Mesenchymal stem cell (in vitro differentiated cells and primary cell): Measurements from ENCODE around the gene PPP4C.

ENCODE experiments used
- DNase-seq: peaks from one replicate; pipeline ENCODE4 v3.0.0-alpha.2; 2013
- H2AFZ ChIP-seq: one replicate; pipeline ENCODE4 v1.6.1; 2013; ENCODE audit warnings: low read depth, mild to moderate bottlenecking, control low read depth, inconsistent platforms, low read length, moderate library complexity
- H2AK5ac ChIP-seq: 2 replicates; pipeline ENCODE4 v1.6.1; 2013; ENCODE audit warnings: low read length, moderate library complexity, mild to moderate bottlenecking, inconsistent platforms; ENCODE audit not compliant: severe bottlenecking
- H2BK120ac ChIP-seq: one replicate; pipeline ENCODE4 v1.6.1; 2013; ENCODE audit warnings: low read depth, mild to moderate bottlenecking, inconsistent platforms, low read length, moderate library complexity
- H2BK12ac ChIP-seq, 2 experiments: one replicate each; pipeline ENCODE4 v1.6.1; 2013; ENCODE audit warnings: inconsistent platforms in 2 of 2, low read length in 2 of 2, mild to moderate bottlenecking in 2 of 2, moderate library complexity in 2 of 2, control low read depth in 1 of 2
- H2BK15ac ChIP-seq: one replicate; pipeline ENCODE4 v1.6.1; 2013; ENCODE audit warnings: mild to moderate bottlenecking, low read depth, inconsistent platforms; ENCODE audit not compliant: poor library complexity, severe bottlenecking
- H2BK5ac ChIP-seq: 2 replicates; pipeline ENCODE4 v1.6.1; 2013; ENCODE audit warnings: low read depth, mild to moderate bottlenecking, low read length, control low read depth, inconsistent platforms; ENCODE audit not compliant: poor library complexity, severe bottlenecking
- H3K14ac ChIP-seq, 2 experiments: one replicate each; pipeline ENCODE4 v1.6.1; 2013; ENCODE audit warnings: inconsistent platforms in 2 of 2, low read length in 2 of 2, control low read depth in 1 of 2, mild to moderate bottlenecking in 1 of 2, moderate library complexity in 1 of 2
- H3K18ac ChIP-seq, 2 experiments: one replicate each; pipeline ENCODE4 v1.6.1; 2013; ENCODE audit warnings: inconsistent platforms in 2 of 2, low read length in 2 of 2, control low read depth in 1 of 2, low read depth in 1 of 2, mild to moderate bottlenecking in 1 of 2
- H3K23ac ChIP-seq, 2 experiments: one replicate each; pipeline ENCODE4 v1.6.1; 2013; ENCODE audit warnings: inconsistent platforms in 2 of 2, low read length in 2 of 2, mild to moderate bottlenecking in 2 of 2, moderate library complexity in 2 of 2, control low read depth in 1 of 2
- H3K27ac ChIP-seq: 2 replicates; pipeline ENCODE4 v1.5.1; 2013; ENCODE audit warnings: mild to moderate bottlenecking, moderate library complexity, low read length, control low read depth, inconsistent platforms; ENCODE audit not compliant: poor library complexity, severe bottlenecking
- H3K27me3 ChIP-seq, 2 experiments: 2 replicates each; pipeline versions ENCODE4 v1.6.1 to v1.7.0; 2013; ENCODE audit warnings: low read length in 2 of 2, mild to moderate bottlenecking in 2 of 2, moderate library complexity in 2 of 2, control low read depth in 1 of 2, inconsistent platforms in 1 of 2; ENCODE audit not compliant: control insufficient read depth in 1 of 2, insufficient read depth in 1 of 2
- H3K36me3 ChIP-seq, 2 experiments: 2 replicates each; pipeline versions ENCODE4 v1.6.1 to v1.7.0; 2013; ENCODE audit warnings: low read length in 2 of 2, control low read depth in 1 of 2, inconsistent platforms in 1 of 2, low read depth in 1 of 2, mild to moderate bottlenecking in 1 of 2; ENCODE audit not compliant: insufficient read depth in 2 of 2, control insufficient read depth in 1 of 2
- H3K4ac ChIP-seq, 2 experiments: one replicate each; pipeline ENCODE4 v1.6.1; 2013; ENCODE audit warnings: inconsistent platforms in 2 of 2, low read length in 2 of 2, mild to moderate bottlenecking in 2 of 2, moderate library complexity in 2 of 2, control low read depth in 1 of 2, low read depth in 1 of 2
- H3K4me1 ChIP-seq: 2 replicates; pipeline ENCODE4 v1.6.1; 2013; ENCODE audit warnings: low read depth, low read length, control low read depth; ENCODE audit not compliant: control insufficient read depth, insufficient read depth
- H3K4me2 ChIP-seq: 2 replicates; pipeline ENCODE4 v1.6.1; 2013; ENCODE audit warnings: low read length, mild to moderate bottlenecking, inconsistent platforms; ENCODE audit not compliant: poor library complexity, severe bottlenecking
- H3K4me3 ChIP-seq, 2 experiments: 2 replicates each; pipeline versions ENCODE4 v1.5.1 to v1.7.0; 2013; ENCODE audit warnings: low read length in 2 of 2, mild to moderate bottlenecking in 2 of 2, control low read depth in 1 of 2, low read depth in 1 of 2; ENCODE audit not compliant: insufficient read depth in 1 of 2
- H3K79me1 ChIP-seq: replicated peaks from 2 replicates; pipeline ENCODE4 v1.6.1; 2013; ENCODE audit warnings: mild to moderate bottlenecking, control low read depth, low read length, inconsistent platforms; ENCODE audit not compliant: poor library complexity, severe bottlenecking
- H3K9ac ChIP-seq: 2 replicates; pipeline ENCODE4 v1.7.0; 2013; ENCODE audit warnings: mild to moderate bottlenecking, low read length, moderate library complexity
- H3K9me3 ChIP-seq: 2 replicates; pipeline ENCODE4 v1.7.0; 2013; ENCODE audit warnings: mild to moderate bottlenecking, low read length; ENCODE audit not compliant: control insufficient read depth
- H4K8ac ChIP-seq: one replicate; pipeline ENCODE4 v1.6.1; 2013; ENCODE audit warnings: inconsistent platforms, mild to moderate bottlenecking, low read length, moderate library complexity
- H4K91ac ChIP-seq: one replicate; pipeline ENCODE4 v1.6.1; 2013; ENCODE audit warnings: mild to moderate bottlenecking, low read length, inconsistent platforms
- WGBS: methylation state at CpG from one replicate; pipeline ENCODE4 v1.1.7; 2013; ENCODE audit warnings: mixed read lengths; 5-methylcytosine and 5-hydroxymethylcytosine counted together

Gene PPP4C

DNA sequence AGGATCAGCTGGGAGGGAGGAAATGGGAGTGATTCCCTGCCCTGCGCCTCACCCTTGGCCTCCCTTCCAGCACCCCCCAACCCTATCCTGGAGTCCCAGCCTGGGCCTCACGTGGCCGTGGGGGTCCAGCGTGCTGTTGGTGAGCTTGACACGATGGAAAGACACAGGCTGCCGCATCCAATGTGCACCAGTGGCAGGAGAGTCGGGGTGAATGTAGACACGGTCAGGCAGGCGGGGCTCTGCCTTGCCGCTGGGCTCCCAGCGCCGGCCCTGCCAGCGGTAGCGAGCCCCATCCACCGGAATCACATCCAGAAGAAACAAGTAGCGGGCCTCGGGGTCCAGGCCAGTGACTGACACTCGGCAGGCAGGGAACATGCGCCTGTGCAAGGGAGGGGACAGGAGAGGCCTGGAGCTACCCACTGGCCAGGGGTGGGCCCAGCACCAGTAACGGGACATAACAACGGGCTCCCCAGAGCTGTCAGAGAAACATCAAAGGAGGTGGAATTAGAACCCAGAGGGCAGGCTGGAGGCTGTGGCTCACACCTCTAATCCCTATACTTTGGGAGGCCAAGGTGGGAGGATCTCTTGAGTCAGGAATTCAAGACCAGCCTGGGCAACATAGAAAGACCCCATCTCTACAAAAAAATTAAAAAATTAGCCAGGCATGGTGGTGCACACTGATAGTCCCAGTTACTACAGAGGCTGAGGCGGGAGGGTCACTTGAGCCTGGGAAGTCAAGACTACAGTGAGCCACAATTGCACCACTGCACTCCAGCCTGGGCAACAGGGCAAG is 13.2 kb downstream of the PPP4C start:
- Histone ChIP-seq H2AFZ (no peak overlapping the region), H3K14ac (no peak overlapping the region), H3K36me3 (peaks cover 27 to 49% of the 10 kb centered on the region in 2 experiments), H3K27me3 (no peaks in the 10 kb centered on the region), H2BK12ac (no peak overlapping the region), H2BK5ac (no peak overlapping the region), H3K4me3 (no peak overlapping the region), H3K9me3 (no peaks in the 10 kb centered on the region), H2BK15ac (peak overlapping the region; percentile 6), H3K27ac (no peak overlapping the region), H3K79me1 (peaks cover 18% of the 10 kb centered on the region), H3K9ac (no peak overlapping the region), H2BK120ac (no peak overlapping the region), H3K4me1 (peaks cover 18% of the 10 kb centered on the region), H2AK5ac (no peak overlapping the region), H4K8ac (no peak overlapping the region), H3K23ac (no peak overlapping the region), H3K4ac (no peak overlapping the region), H3K18ac (no peak overlapping the region), H3K4me2 (no peak overlapping the region), H4K91ac (peak overlapping the region; percentile 34)
- WGBS: 88% methylated on average over 21 of the region's 22 CpGs
- DNase-seq: no peak

DNA sequence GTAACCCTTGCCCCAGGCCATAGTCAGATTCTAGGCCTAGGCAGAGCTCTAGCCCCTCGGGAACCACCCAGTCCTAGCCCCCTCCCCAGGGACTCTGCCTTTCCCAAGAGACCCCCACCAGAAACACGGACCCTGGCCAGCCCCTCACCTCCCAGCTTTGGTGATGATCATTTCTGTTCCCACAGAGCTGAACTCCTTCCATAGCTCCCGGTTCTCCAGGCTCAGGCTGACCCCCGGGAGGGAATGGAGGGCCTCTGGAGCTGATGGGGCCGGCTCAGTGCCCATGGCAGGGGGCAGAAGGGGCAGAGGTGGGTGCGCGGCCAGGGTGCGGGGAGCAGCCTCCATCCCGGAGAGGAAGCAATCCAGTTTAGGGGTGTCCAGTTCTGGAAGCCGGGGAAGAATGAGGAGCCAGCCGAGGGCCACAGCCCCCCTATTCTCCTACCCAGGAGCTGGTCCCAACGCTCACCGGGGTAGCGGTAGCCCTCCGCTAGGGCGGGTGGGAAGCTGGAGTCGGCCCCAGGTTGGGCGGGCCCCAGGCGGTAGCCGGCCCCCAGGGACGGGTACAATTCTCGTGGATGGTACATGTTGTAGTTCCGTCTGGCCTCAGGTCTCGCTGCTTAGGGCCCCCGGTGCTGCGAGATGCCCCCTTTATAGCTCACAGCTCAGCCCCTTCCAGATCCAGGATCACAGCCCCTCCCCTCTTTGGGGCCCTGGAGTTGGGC is 15.0 kb downstream of the PPP4C start:
- no peak overlapping the region for H3K14ac ChIP-seq
- H2BK15ac ChIP-seq: no peak overlapping the region
- no peak overlapping the region for H2AFZ ChIP-seq
- H3K4me2 ChIP-seq: peak overlapping the region; percentile 68
- H4K8ac ChIP-seq: peak overlapping the region; percentile 78
- 66% methylated on average over 22 of the region's 26 CpGs for WGBS
- H3K27ac ChIP-seq: no peak overlapping the region
- DNase-seq: no peak
- H3K4ac ChIP-seq: peak overlapping the region in 1 of 2 experiments; percentile 7
- H4K91ac ChIP-seq: no peak overlapping the region
- no peak overlapping the region for H2AK5ac ChIP-seq
- H3K36me3 ChIP-seq: peaks cover 24 to 38% of the 10 kb centered on the region in 2 experiments
- peak overlapping the region; percentile 50 for H2BK120ac ChIP-seq
- H3K9ac ChIP-seq: peak overlapping the region; percentile 80
- peak overlapping the region in 1 of 2 experiments; percentile 77 for H3K4me3 ChIP-seq
- peaks cover 17% of the 10 kb centered on the region for H3K79me1 ChIP-seq
- peaks cover 31% of the 10 kb centered on the region for H3K4me1 ChIP-seq
- H2BK5ac ChIP-seq: no peak overlapping the region
- no peaks in the 10 kb centered on the region for H3K27me3 ChIP-seq
- no peaks in the 10 kb centered on the region for H3K9me3 ChIP-seq
- H2BK12ac ChIP-seq: peak overlapping the region in 1 of 2 experiments; percentile 45
- peak overlapping the region in 1 of 2 experiments; percentile 79 for H3K18ac ChIP-seq
- H3K23ac ChIP-seq: no peak overlapping the region

DNA sequence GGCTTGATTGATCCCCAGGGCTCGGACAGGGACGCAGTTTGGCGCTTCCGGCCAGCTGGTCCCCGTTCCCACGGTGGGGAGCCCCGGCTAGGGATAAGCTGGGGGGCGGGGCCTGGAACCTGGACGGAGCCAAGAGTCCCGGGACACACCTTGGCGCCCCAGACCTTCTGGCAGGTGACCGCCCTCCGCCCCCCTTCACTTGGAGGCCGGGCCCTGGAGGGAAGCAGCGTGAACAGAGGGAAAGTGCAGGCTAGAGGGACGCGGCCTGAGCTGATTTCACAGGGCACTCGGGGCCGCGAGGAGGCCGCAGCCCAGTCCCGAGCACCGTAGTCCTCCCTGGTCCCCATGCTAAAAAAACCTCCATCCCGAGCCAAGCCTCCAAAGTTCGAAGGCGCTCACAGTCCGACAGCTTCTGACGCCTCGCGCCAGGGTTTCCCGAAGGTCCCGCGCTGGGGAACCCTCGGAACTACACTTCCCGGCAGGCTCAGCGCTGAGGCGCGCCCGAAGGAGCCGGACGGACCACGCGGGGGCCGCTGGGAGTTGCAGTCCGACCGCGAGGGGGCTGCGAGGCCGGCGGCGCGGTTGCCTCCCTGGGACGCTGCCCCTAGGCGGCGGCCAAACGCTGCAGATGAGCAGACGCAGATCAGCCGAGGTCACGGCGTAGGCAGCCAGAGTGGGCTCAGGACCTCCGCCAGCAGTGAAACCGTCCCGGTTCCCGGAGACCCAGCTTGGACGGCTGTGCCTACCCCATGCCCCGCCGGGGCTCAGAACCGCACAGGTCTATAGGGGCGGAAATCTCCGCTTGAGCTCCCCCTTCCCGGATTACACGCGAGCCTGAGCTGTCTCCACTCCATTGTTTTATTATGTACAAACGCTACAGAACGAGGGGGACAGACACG is 15.9 kb downstream of the PPP4C start, which contains the start of gene TBX6:
TBX6 (minus strand) TSS at position 451 of the 899 bp plus-strand sequence. CDS start 731 bp downstream, outside the sequence.
- Histone ChIP-seq H3K27ac (no peak within 1 kb of the TSS), H3K9me3 (peaks cover under 1% of the 10 kb centered on the region), H2BK15ac (peak within 1 kb of the TSS; percentile 88), H3K4me1 (peaks cover 36% of the 10 kb centered on the region), H3K4me2 (peak within 1 kb of the TSS; percentile 99), H3K14ac (peak within 1 kb of the TSS in 1 of 2 experiments; percentile 19), H3K23ac (no peak within 1 kb of the TSS), H2BK120ac (peak within 1 kb of the TSS; percentile 50), H3K18ac (peak within 1 kb of the TSS; percentile 77 to 79), H3K27me3 (no peaks in the 10 kb centered on the region), H2AFZ (peak within 1 kb of the TSS; percentile 68), H3K79me1 (peaks cover 12% of the 10 kb centered on the region), H3K9ac (peak within 1 kb of the TSS; percentile 83), H3K4me3 (peak within 1 kb of the TSS; percentile 53 to 77), H2AK5ac (no peak within 1 kb of the TSS), H3K36me3 (peaks cover 24 to 29% of the 10 kb centered on the region in 2 experiments), H2BK12ac (peak within 1 kb of the TSS in 1 of 2 experiments; percentile 45), H4K91ac (peak within 1 kb of the TSS; percentile 85), H4K8ac (peak within 1 kb of the TSS; percentile 95), H3K4ac (peak within 1 kb of the TSS; percentile 7 to 52), H2BK5ac (no peak within 1 kb of the TSS)
- DNase-seq: peak; percentile 93
- 4% methylated on average over 67 of the region's 76 CpGs for WGBS
